ENCODE measurements around the gene GJB6. TPM values are rescaled to one million over a fixed set of nuclear protein-coding genes. Genes with fewer than 3 reads are reported as not detected.

The GJB6 gene
- total and polyA plus RNA-seq, 4 donors: 0.06 to 0.08 TPM; not detected in 2

DNA sequence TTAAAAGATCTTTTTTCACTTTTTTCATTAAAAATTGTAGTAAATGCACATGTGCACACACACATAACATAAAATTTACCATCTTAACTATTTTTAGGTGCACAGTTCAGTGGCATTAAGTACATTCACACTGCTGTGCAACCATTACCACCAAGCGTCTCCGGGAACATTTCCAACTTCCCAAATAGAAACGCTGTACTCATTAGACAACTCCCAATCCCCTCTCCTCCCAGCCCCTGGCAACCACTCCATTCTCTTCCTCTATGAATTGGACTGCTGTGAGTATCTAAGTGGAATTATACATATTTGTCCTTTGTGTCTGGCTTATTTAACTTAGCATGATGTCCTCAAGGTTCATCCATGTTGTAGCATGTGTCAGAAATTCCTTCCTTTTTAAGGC lies 50.9 kb downstream of the GJB6 start:
- peaks cover 0 to 2% (median under 1%) of the 10 kb centered on the region in 4 donors for H3K4me1 ChIP-seq (ENCODE audit: control insufficient read depth in 4 of 4, insufficient read depth in 4 of 4, low read length in 3 of 4)
- H3K27ac ChIP-seq (ENCODE audit: low read depth in 1 of 2, low read length in 2 of 2): no peak overlapping the region
- H3K27me3 ChIP-seq (ENCODE audit: control insufficient read depth in 4 of 4, insufficient read depth in 4 of 4, low read length in 3 of 4): no peaks in the 10 kb centered on the region
- no peaks in the 10 kb centered on the region for H3K9me3 ChIP-seq (ENCODE audit: control insufficient read depth in 4 of 4, low read length in 3 of 4)
- no peak for DNase-seq (ENCODE audit: low spot score)
- H3K4me3 ChIP-seq (ENCODE audit: low read depth in 1 of 3, low read length in 3 of 3): no peak overlapping the region
- 77% methylated on average over 3 of the region's 3 CpGs for WGBS
- TF ChIP-seq HNF4A (conservative IDR thresholded peaks at IDR 0.05) (no peak), NR2F2 (IDR thresholded peaks at IDR 0.05) (no peak), YY1 (IDR thresholded peaks at IDR 0.05) (no peak), JUND (IDR thresholded peaks at IDR 0.05) (no peak), RXRA (IDR thresholded peaks at IDR 0.05) (peak in 1 of 2 donors; percentile 21), GABPA (IDR thresholded peaks at IDR 0.05 in 1 of 2, conservative IDR thresholded peaks at IDR 0.05 in 1 of 2) (no peak)
- TF ChIP-seq, protein P1, sequence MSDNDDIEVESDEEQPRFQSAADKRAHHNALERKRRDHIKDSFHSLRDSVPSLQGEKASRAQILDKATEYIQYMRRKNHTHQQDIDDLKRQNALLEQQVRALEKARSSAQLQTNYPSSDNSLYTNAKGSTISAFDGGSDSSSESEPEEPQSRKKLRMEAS (IDR thresholded peaks at IDR 0.05): no peak
- TF ChIP-seq, protein P2, sequence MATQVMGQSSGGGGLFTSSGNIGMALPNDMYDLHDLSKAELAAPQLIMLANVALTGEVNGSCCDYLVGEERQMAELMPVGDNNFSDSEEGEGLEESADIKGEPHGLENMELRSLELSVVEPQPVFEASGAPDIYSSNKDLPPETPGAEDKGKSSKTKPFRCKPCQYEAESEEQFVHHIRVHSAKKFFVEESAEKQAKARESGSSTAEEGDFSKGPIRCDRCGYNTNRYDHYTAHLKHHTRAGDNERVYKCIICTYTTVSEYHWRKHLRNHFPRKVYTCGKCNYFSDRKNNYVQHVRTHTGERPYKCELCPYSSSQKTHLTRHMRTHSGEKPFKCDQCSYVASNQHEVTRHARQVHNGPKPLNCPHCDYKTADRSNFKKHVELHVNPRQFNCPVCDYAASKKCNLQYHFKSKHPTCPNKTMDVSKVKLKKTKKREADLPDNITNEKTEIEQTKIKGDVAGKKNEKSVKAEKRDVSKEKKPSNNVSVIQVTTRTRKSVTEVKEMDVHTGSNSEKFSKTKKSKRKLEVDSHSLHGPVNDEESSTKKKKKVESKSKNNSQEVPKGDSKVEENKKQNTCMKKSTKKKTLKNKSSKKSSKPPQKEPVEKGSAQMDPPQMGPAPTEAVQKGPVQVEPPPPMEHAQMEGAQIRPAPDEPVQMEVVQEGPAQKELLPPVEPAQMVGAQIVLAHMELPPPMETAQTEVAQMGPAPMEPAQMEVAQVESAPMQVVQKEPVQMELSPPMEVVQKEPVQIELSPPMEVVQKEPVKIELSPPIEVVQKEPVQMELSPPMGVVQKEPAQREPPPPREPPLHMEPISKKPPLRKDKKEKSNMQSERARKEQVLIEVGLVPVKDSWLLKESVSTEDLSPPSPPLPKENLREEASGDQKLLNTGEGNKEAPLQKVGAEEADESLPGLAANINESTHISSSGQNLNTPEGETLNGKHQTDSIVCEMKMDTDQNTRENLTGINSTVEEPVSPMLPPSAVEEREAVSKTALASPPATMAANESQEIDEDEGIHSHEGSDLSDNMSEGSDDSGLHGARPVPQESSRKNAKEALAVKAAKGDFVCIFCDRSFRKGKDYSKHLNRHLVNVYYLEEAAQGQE (IDR thresholded peaks at IDR 0.05): no peak
- no peak overlapping the region for H3K9ac ChIP-seq (ENCODE audit: low read depth in 1 of 2, low read length in 2 of 2)
- H3K36me3 ChIP-seq (ENCODE audit: control insufficient read depth in 4 of 4, insufficient read depth in 3 of 4, low read depth in 1 of 4, low read length in 3 of 4): no peaks in the 10 kb centered on the region

GRCh38 chr13:20178156-20178555 lies 54.0 kb downstream of the GJB6 start:
- Histone ChIP-seq H3K36me3 (ENCODE audit: control insufficient read depth in 4 of 4, insufficient read depth in 3 of 4, low read depth in 1 of 4, low read length in 3 of 4) (no peaks in the 10 kb centered on the region), H3K4me1 (ENCODE audit: control insufficient read depth in 4 of 4, insufficient read depth in 4 of 4, low read length in 3 of 4) (peaks cover 0 to 9% (median 1%) of the 10 kb centered on the region in 4 donors), H3K27me3 (ENCODE audit: control insufficient read depth in 4 of 4, insufficient read depth in 4 of 4, low read length in 3 of 4) (no peaks in the 10 kb centered on the region), H3K9me3 (ENCODE audit: control insufficient read depth in 4 of 4, low read length in 3 of 4) (no peaks in the 10 kb centered on the region), H3K27ac (ENCODE audit: low read depth in 1 of 2, low read length in 2 of 2) (no peak overlapping the region), H3K9ac (ENCODE audit: low read depth in 1 of 2, low read length in 2 of 2) (no peak overlapping the region), H3K4me3 (ENCODE audit: low read depth in 1 of 3, low read length in 3 of 3) (no peak overlapping the region)
- WGBS: 81% methylated on average over 5 of the region's 5 CpGs
- DNase-seq (ENCODE audit: low spot score): no peak
- TF ChIP-seq FOXA2 (IDR thresholded peaks at IDR 0.05) (no peak), CTCF (IDR thresholded peaks at IDR 0.05; ENCODE audit: low read depth, low read length, missing input control) (no peak), HNF4G (IDR thresholded peaks at IDR 0.05) (no peak), EGR1 (IDR thresholded peaks at IDR 0.05; ENCODE audit: low read depth in 2 of 2) (no peak), SP1 (IDR thresholded peaks at IDR 0.05) (no peak), JUND (IDR thresholded peaks at IDR 0.05) (no peak), HNF4A (conservative IDR thresholded peaks at IDR 0.05) (no peak), TAF1 (conservative IDR thresholded peaks at IDR 0.05) (no peak), GABPA (IDR thresholded peaks at IDR 0.05 in 1 of 2, conservative IDR thresholded peaks at IDR 0.05 in 1 of 2) (no peak), YY1 (IDR thresholded peaks at IDR 0.05) (no peak), FOXA1 (IDR thresholded peaks at IDR 0.05) (no peak), RAD21 (IDR thresholded peaks at IDR 0.05) (no peak), RXRA (IDR thresholded peaks at IDR 0.05) (no peak)
- TF ChIP-seq, protein P2 (IDR thresholded peaks at IDR 0.05): no peak
- TF ChIP-seq, protein P1 (IDR thresholded peaks at IDR 0.05): no peak

Measured in liver (tissue), 9 donors.